Measurements from ENCODE around the gene COMMD2. TPM values are rescaled to one million over a fixed set of nuclear protein-coding genes. Genes with fewer than 3 reads are reported as not detected.

The COMMD2 gene
- total RNA-seq, 1 experiment from 2014 or later = 52.1 TPM

GRCh38 chr3:149732234-149732633 lies 20.1 kb downstream of the COMMD2 start (continued):
- TF ChIP-seq ATF2 (CRISPR knock-in tag; IDR thresholded peaks at IDR 0.05; ENCODE audit: borderline replicate concordance, low read depth) (no peak), NFYB (CRISPR knock-in tag; conservative IDR thresholded peaks at IDR 0.05; ENCODE audit: low read depth) (no peak), MXD4 (CRISPR knock-in tag; IDR thresholded peaks at IDR 0.05; ENCODE audit: borderline replicate concordance) (no peak), NFE2L1 (CRISPR knock-in tag; IDR thresholded peaks at IDR 0.05) (no peak)
- TF ChIP-seq, protein P1, sequence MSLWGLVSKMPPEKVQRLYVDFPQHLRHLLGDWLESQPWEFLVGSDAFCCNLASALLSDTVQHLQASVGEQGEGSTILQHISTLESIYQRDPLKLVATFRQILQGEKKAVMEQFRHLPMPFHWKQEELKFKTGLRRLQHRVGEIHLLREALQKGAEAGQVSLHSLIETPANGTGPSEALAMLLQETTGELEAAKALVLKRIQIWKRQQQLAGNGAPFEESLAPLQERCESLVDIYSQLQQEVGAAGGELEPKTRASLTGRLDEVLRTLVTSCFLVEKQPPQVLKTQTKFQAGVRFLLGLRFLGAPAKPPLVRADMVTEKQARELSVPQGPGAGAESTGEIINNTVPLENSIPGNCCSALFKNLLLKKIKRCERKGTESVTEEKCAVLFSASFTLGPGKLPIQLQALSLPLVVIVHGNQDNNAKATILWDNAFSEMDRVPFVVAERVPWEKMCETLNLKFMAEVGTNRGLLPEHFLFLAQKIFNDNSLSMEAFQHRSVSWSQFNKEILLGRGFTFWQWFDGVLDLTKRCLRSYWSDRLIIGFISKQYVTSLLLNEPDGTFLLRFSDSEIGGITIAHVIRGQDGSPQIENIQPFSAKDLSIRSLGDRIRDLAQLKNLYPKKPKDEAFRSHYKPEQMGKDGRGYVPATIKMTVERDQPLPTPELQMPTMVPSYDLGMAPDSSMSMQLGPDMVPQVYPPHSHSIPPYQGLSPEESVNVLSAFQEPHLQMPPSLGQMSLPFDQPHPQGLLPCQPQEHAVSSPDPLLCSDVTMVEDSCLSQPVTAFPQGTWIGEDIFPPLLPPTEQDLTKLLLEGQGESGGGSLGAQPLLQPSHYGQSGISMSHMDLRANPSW (CRISPR knock-in tag; conservative IDR thresholded peaks at IDR 0.05; ENCODE audit: low read depth) = no peak
- TF ChIP-seq, protein P2, sequence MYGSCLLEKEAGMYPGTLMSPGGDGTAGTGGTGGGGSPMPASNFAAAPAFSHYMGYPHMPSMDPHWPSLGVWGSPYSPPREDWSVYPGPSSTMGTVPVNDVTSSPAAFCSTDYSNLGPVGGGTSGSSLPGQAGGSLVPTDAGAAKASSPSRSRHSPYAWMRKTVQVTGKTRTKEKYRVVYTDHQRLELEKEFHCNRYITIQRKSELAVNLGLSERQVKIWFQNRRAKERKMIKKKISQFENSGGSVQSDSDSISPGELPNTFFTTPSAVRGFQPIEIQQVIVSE (CRISPR knock-in tag; IDR thresholded peaks at IDR 0.05; ENCODE audit: borderline replicate concordance) = no peak

DNA sequence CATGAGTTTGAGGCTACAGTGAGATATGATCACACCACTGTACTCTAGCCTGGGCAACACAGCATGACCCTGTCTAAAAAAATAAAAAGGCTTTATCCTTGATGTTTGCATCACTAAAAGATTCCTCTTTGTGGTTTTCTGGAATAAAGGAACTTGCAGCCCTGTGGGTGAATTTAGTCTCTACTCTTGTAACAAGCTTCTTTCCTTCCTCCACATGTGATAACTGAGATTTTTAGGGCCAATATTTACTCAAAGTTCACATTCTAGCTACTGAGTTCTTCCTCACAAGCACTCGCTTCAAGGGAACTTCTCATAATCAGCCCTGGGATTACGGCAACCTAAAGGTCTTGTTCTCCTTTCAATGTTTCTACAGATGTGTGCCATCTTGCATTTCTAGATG lies 24.6 kb downstream of the COMMD2 start:
- no peaks in the 10 kb centered on the region for H3K4me1 Mint-ChIP-seq
- no peak for ATAC-seq
- TF ChIP-seq, protein P1 (CRISPR knock-in tag; conservative IDR thresholded peaks at IDR 0.05; ENCODE audit: low read depth) = no peak
- TF ChIP-seq FOXK1 (CRISPR knock-in tag; IDR thresholded peaks at IDR 0.05) = no peak
- no peak for TF ChIP-seq ZNF671 (CRISPR knock-in tag; IDR thresholded peaks at IDR 0.05)
- no peak for TF ChIP-seq TP53 (CRISPR knock-in tag; IDR thresholded peaks at IDR 0.05)
- TF ChIP-seq ZNF512 (CRISPR knock-in tag; IDR thresholded peaks at IDR 0.05; ENCODE audit: borderline replicate concordance) = no peak
- TF ChIP-seq, protein P3, sequence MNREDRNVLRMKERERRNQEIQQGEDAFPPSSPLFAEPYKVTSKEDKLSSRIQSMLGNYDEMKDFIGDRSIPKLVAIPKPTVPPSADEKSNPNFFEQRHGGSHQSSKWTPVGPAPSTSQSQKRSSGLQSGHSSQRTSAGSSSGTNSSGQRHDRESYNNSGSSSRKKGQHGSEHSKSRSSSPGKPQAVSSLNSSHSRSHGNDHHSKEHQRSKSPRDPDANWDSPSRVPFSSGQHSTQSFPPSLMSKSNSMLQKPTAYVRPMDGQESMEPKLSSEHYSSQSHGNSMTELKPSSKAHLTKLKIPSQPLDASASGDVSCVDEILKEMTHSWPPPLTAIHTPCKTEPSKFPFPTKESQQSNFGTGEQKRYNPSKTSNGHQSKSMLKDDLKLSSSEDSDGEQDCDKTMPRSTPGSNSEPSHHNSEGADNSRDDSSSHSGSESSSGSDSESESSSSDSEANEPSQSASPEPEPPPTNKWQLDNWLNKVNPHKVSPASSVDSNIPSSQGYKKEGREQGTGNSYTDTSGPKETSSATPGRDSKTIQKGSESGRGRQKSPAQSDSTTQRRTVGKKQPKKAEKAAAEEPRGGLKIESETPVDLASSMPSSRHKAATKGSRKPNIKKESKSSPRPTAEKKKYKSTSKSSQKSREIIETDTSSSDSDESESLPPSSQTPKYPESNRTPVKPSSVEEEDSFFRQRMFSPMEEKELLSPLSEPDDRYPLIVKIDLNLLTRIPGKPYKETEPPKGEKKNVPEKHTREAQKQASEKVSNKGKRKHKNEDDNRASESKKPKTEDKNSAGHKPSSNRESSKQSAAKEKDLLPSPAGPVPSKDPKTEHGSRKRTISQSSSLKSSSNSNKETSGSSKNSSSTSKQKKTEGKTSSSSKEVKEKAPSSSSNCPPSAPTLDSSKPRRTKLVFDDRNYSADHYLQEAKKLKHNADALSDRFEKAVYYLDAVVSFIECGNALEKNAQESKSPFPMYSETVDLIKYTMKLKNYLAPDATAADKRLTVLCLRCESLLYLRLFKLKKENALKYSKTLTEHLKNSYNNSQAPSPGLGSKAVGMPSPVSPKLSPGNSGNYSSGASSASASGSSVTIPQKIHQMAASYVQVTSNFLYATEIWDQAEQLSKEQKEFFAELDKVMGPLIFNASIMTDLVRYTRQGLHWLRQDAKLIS (CRISPR knock-in tag; IDR thresholded peaks at IDR 0.05; ENCODE audit: borderline replicate concordance) = no peak
- no peak for TF ChIP-seq ZNF138 (CRISPR knock-in tag; conservative IDR thresholded peaks at IDR 0.05)
- TF ChIP-seq MAX (CRISPR knock-in tag; IDR thresholded peaks at IDR 0.05) = no peak
- no peak for DNase-seq (ENCODE audit: low spot score)
- no peak overlapping the region for H3K4me3 Mint-ChIP-seq
- no peak overlapping the region for H3K27ac Mint-ChIP-seq
- H3K36me3 Mint-ChIP-seq = no peaks in the 10 kb centered on the region; the same call in 1 of the 2 replicates
- H3K27me3 Mint-ChIP-seq (ENCODE audit: low read depth) = no peaks in the 10 kb centered on the region
- ChIA-PET CTCF (interaction anchor here (1.6 kb wide), 1 partner anchor 197 kb away, joined by 4 read pairs; no protein-coding TSS in a partner anchor), POLR2A (interaction anchor here (0.5 to 1.0 kb wide), 2 partner anchors 69 to 483 kb away, joined by 3 to 4 read pairs; no protein-coding TSS in a partner anchor)
- H3K9me3 Mint-ChIP-seq = peaks cover 3% of the 10 kb centered on the region; the same call in 1 of the 2 replicates
